ENCODE data around the gene KIAA0753.

The KIAA0753 gene

DNA sequence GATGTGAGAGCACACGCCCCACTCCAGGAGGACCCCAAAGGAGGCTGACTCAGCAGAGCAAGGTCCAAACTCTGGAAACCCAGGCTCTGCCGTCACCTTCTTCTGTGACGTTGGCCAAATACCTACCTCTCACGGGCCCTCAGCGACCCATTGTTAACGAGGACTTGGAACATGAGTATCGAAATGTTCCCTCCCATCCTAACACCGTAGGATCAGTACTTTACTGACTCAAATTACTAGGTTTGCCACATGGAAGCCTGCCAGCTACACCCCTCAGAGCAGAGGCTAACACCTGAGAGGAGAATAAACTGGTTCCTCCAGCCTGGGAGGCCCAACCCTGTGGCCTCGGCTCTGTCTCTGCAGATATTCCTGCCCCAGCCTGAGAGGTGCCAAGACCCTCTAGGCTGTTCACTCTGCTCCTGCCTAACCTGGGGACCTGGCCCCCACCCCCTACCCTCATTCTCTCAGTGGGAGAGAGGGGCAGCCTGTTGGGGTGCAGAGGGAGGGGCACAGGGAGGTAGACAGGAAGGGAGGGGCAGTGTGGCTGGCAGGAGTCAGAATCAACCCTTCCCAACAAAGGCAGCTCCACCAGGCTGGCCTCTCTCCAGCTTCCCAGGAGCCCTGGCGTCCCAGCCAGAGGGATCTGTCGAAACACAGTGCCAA, 88.5 kb downstream of the KIAA0753 start:
- in situ Hi-C loops (cut with MboI; ENCODE audit: low sequenced_read_pairs): no loop called here

DNA sequence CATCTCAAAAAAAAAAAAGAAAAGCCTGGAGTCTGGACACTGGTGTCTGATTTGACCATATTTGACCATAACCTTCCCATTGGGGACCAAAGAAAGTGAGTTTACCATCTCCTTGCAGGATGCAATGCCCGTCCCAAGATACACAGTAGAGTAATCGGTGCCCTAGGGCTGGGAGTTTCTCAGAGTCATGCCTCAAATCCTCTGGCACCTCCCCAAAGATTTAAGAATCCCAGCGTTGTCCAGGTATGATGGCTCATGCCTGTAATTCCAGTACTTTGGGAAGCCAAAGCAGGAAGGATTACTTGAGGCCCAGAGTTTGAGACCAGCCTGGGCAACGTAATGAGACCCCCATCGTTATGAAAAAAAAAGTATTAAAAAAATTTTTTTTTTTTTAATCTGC, 89.2 kb downstream of the KIAA0753 start:
- in situ Hi-C loops (cut with MboI; ENCODE audit: low sequenced_read_pairs): no loop called here

DNA sequence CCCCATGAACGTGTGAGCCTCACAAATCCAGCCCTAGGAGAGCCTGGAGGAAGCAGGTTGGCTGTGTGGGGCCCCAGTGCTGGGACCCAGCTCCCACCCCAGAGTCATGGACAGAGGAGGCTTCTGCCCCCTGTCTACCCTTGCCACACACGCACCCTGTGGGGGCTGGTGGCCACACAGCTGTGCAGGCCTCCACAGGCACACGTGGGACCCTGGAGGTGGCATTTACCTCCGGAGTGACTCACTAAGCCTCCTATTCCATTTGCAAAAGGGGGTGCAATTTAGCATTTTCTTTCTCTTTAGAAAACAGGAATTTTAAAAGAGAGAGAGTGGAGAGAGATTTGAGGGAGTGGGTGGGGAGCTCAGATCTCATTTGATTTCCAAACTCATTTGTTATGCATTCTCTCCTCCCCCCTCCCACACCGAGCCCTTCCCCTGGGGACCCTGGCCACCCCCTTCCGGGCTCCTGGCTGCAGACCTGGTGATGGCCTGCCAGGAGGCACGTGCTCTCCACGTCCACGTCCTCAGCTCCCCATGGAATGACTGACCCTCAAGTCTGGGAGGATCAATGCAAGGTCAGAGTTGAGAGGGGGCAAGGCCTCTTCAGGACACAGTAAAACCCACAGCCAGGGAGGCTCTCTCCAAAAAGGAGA, 91.0 kb downstream of the KIAA0753 start:
- in situ Hi-C loops (cut with MboI; ENCODE audit: low sequenced_read_pairs): no loop called here

DNA sequence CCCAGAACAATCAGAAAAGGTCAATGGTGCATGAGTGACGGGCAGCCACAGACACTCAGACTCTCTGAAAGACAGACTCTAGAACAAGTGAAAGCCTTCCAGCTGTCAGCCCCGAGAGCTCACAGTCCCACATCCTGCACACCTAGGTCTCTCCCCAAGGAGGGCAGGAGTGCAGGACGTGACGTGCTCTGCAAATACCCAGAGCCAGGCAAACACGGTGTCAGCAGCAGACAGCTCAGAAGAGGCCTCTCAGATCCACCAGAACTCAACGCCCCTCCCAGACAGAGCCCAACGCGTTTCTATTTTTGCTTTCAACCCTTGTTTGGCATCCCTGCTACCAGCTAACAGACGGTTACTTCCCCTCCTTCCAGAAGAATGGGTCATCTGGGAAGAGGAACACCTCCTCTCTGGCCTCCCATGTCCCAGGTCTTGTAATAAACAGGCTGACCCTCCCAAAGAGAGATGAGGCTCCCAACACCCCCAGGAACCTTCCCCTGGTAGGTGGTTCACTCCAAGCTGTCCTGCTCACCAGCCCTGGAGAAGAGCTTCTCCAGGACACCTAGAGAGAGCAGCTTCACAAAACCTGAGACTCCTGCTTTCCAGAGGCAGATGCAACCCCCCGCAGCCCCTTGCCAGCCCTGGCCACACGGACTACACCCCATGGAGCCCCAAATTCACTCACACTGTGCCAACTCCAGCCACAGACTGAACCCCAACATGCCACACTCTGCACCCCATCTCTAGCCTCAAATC, 91.8 kb downstream of the KIAA0753 start:
- in situ Hi-C loops (cut with MboI; ENCODE audit: low sequenced_read_pairs): no loop called here

DNA sequence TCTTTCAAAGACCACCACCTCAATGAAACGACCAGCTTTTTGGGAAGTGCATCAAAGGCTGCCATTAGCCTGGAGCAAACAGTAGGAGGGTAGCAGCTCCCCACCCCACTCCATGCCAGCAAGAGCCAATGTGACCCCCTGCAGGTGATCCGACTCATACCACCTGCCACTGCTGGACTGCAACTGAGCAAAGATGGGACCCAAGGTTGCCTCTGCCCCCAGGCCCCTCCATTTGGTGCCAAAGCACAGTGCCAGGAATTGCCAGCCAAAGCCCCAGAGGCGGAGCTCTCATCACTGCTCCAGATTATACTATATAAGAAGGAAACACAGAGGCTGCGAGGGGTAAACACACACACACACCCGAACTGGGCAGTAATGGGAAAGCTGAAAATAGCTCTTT, 92.5 kb downstream of the KIAA0753 start:
- in situ Hi-C loops (cut with MboI; ENCODE audit: low sequenced_read_pairs): no loop called here

DNA sequence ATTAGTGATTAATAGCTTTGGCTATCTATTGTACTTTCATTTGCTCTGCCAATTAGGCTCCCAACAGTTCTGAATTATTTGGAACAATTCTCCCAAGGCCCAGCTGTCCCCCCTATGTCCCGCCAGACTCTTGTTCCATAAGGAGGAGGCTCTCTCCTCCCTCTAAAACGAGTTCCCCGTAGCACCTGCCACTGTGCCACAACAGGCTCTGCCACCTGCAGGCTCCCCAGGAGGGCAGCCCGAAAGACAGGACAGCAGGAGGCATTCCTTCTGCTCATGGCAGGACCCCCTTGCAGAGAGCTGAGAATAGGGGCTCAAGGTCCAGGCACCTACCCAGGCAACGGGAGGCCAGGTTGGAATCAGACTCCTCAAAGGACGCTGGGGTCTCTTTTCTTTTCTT, 93.2 kb downstream of the KIAA0753 start:
- in situ Hi-C loops (cut with MboI; ENCODE audit: low sequenced_read_pairs): no loop called here

DNA sequence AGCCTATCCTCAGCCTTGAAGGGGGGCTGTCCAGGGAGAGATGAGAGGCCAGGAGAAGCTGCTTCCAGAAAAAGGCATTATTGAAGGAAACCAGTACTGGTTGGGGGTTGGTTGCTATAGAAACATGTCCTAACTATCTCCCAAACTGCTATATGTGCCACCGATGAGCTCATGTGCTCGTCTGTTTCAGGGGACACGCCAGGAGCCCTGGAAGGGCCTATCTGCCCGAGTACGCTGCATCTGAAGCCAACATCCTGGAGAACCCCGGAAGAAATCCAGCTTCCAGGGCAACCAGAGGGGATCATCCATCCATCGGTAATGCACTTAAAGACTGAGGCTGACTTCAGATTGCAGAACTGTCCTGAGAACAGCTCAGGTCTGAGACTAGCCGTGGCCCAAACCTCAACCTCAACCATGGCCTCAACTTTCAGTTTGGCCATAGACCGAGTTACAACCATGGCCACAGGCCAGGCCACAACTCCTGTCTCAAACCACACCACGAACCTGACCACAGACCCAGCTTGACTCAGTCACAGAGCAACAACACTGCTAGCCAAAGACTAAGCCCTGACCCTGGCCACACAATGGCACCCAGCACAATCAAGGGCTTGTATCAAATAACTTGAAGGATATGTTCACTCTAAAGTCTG, 94.3 kb downstream of the KIAA0753 start:
- in situ Hi-C loops (cut with MboI; ENCODE audit: low sequenced_read_pairs): no loop called here

DNA sequence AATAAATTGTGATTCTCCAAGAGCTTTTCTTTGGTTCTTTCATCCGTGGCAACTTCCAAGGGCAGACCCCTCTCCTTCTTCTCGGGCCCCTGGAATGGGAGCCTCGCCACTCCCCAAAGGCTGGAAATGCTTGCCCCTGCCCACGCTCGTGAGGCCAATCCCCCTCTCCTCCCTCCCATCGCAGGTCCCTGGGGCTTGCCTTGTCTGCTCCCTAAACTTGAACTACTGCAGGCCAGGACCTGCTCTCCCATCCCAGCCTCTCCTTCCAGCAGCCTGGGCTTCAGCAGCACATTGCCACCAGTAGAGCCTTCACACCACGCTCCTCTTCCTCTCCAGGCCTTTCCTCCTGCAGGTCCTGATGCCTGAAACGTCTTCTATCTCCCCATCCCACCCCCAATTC, 95.2 kb downstream of the KIAA0753 start:
- in situ Hi-C loops (cut with MboI; ENCODE audit: low sequenced_read_pairs): no loop called here

DNA sequence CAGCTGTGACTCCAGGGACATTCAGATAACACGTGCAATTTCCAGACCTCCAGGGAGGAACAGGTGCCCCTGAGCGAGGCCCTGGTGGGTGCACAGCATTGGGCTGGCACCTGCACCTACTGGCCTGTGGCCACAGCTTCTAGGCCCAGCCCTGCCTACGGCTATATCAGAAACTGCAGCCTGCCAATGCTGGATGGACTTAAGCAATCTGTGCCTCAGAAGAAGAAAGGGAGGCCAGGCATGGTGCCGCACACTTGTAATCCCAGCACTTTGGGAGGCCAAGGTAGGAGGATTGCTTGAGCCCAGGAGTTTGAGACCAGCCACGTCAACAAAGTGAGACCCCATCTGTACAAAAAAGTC, 96.5 kb downstream of the KIAA0753 start:
- in situ Hi-C loops (cut with MboI; ENCODE audit: low sequenced_read_pairs): no loop called here

DNA sequence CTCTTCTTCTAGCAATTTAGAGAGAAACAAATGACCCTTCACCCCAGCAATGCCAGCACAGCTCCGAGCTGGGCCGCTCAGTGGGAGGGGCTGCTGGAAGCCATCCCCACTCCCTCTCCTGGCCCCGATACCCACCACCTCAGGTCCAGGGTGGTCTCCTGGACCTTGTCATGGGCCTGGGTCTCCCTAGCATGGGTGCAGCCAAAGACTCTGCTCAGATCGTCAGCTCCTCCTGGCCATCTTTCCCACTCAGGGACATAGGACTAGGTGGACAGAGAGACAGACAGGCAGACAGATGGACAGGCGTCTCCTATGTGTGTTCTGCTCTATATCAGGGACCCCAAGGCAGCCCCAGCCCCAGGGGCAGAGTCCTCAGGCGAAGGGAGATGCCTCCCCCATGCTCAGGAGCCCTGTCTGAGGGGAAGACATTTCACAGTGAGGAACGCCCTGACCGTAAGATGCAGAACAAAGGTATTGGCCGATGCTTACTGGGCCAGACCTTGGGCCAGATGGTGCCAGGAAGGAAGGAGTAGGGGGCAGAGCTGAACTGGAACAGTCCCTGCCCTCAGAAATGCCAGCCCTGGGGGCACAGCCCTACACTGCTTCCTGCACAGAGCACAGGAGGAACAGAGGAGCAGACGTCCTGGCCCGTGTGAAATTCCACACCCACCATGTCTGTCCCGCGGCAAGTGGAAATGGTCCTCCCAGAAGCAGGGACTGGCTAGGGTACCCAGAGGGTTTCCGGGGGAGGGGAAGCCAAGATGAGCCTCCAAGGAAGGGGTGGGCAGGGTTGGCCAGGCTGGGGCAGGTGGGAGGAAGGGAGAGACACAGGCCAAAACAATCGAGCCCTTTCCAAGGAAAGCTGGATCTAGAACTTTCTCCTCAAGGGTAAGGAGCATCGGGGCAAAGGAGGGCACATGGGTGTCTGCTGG, 97.2 kb downstream of the KIAA0753 start:
- in situ Hi-C loops (cut with MboI; ENCODE audit: low sequenced_read_pairs): no loop called here

DNA sequence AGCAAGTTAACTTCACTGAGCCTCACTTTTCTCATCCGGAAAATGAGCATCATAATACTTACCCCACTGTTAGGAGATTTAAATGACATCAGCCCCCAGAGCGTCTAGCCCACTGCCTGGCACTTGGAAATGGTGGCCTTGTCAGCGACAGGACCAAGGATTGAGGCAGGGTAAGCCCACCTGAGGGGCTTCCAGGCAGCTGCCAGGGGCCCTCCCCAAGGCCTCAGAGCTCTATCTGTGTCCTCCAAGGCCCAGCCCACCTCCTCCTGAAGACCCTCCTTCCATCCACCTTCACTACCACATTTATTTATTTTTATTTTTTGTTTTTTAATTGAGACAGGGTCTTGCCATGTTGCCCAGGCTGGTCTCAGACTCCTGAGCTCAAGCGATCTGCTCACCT, 97.9 kb downstream of the KIAA0753 start:
- in situ Hi-C loops (cut with MboI; ENCODE audit: low sequenced_read_pairs): no loop called here

DNA sequence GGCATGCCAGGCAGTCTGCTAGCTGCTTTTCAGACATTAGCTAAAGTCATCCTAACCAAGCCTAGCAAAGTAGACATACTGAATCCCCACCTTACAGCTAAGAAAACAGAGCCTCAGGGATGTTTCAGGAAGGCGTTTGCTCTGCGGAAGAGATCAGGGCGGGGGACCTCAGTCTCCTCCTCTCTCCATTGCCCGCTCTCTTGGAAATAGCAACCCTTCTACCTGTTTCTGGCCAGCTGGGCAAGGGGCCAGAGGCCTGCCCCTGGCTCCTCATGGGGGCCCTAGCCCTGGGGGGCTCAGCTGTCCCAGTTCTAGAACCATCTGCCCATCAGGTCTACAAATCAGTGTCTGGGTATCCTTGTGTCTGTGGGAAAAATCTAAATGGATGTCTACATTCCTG, 98.6 kb downstream of the KIAA0753 start:
- in situ Hi-C loops (cut with MboI; ENCODE audit: low sequenced_read_pairs): no loop called here

DNA sequence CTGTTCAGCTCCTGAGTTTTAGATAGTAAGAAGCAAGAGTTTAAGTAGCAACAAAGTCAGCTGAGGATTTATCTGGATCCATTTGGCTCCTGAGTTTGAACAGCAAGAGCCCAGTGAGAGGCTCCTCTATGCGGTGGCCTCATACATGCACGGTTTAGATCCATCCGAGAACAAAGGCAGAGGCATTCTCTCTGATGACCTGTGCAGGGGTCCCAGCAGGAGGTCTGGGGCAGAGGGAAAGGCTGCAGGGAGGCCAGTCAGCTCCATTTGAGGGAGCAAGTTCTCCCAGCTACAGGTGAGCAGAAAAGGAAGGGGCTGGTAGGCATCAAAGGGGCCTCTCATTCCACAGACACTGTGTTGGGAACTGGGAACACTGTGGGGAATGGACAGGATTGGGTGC, 100.6 kb downstream of the KIAA0753 start:
- in situ Hi-C loops (cut with MboI; ENCODE audit: low sequenced_read_pairs): no loop called here

DNA sequence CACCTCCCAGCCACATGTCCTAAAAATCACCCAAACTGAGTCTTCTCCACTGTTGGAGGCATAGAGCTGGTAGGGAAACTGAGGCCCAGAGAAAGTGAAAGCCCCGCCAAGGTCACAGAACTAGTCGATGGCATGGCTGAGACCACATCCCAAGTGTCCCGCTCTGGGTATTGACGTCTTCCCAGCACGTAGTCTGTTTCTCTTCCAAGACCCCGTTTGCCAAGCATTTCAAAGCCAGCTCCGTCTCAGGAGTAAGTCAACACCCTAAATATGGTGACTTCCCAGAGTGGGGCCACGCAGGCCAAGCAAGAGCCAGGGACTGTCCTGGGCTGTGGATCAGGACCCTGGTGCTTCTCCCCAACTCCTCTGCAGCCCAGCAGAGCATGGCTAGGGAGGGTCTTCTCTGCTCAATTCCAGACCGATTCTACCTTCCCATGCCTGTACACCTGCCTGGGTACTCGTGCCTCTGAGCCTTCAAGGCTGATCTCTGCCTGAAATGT, 103.9 kb downstream of the KIAA0753 start:
- in situ Hi-C loops (cut with MboI; ENCODE audit: low sequenced_read_pairs): no loop called here

DNA sequence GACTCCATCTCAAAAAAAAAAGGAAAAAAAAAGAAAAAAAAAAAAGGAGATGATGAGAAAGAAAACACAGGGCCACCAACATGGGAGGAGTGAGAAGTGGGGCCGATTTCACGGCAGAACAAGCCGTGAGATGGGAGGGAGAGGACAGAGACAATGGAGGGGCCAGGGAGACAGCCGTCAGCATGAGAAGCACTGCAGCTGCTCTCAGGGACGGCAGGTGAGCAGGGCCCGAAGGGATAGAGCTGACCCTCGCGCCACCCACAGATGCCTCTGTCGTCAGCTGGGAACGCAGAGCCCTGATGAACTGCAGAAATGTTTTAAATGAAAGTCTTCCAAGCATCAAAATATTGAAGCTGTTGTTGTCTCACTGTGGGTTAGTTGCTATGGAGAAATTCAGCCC, 104.5 kb downstream of the KIAA0753 start:
- in situ Hi-C loops (cut with MboI; ENCODE audit: low sequenced_read_pairs): no loop called here

DNA sequence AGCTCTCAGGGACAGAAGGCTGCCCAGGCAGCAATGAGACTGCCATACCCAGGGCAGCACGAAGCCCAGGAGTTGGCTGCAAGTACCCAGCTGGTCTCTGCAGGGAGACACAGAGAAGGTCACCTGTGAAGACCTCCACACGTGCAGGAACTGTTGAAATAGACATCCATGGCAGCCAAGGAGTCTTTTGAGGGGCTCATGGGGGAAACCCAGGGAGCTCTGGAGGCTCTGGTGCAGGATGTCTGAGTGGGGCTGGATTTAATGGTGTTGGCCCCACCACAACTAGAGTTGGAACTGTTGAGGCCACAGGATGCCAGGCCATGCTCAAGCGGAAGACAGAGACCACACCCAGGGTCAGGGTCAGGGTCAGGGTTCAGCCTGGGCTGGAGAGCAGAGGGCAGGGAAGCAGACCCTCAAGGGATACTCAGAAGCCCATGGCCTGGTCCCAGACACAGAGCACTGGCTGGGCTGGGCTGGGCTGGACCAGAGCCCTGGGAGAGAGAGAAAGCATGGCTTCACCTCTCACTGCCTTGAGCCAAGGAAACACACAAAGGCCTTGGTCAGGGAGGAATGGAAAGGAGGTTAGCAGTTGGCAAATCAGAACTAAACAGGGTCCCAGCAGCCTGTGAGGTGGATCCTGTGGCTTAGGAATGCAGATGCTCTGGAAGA, 105.5 kb downstream of the KIAA0753 start:
- in situ Hi-C loops (cut with MboI; ENCODE audit: low sequenced_read_pairs): no loop called here

DNA sequence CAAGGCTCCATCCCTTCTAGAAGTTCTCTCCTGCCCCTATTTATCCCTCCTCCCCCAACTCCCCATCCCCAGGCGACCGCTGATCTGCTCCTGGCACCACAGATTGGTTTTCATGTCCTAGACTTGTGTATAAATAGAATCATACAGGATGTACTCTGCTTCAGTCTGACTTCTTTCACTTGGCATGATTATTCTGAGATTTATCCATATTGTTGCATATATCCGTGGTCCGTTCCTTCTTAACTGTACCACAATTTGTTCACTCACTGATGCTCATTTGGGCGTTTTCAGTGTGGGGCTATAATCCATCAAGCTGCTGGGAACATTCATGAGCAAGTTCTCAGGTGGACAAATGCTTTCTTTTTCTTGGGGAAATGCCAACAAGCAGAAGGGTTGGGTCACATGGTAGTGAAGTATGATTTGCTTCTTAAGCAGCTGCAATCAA, 108.0 kb downstream of the KIAA0753 start:
- in situ Hi-C loops (cut with MboI; ENCODE audit: low sequenced_read_pairs): no loop called here

DNA sequence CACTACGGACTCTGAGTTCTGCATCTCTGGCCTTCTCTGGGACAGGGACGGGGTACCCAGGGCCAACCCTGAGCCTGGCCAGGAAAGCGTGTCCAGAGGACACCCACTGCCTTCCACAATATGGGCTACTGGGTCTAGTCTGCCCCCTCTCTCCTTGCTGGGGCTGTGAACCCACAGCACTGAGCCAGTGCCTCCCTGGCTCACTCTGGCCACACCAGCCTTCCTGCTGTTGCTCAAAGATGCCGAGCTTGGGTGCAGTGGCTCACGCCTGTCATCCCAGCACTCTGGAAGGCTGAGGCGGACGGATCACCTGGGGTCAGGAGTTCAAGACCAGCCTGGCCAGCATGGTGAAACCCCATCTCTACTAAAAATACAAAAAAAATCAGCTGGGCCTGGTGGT, 108.9 kb downstream of the KIAA0753 start:
- in situ Hi-C loops (cut with MboI; ENCODE audit: low sequenced_read_pairs): no loop called here

DNA sequence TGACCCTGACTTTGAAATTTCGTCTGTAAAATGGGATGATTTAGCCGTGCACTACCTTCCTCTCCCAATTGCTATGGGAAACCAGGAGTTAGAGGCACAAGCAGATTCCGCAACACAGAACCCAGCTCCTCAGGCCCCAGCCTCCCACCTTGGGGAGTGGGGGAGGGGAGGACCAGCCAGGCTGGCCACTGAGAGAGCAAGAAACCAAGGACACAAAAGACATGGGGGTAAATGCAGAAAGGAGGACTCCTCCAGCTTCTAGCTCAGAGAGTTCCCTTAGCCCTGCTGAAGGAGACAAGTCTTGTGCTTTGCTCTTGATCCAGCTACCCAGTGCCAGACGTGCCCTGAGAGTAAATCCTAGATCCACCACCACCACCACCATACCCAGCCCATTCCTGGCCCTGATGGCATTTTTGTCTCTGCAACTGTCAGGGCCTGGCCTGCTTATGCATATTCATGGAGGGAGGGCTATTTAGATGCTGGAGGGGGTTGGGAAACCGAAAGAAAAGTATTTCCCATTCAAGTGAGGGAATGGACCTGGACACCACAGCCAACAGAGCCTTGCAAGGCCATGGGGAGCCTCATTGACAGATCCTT, 110.1 kb downstream of the KIAA0753 start:
- in situ Hi-C loops (cut with MboI; ENCODE audit: low sequenced_read_pairs): no loop called here

DNA sequence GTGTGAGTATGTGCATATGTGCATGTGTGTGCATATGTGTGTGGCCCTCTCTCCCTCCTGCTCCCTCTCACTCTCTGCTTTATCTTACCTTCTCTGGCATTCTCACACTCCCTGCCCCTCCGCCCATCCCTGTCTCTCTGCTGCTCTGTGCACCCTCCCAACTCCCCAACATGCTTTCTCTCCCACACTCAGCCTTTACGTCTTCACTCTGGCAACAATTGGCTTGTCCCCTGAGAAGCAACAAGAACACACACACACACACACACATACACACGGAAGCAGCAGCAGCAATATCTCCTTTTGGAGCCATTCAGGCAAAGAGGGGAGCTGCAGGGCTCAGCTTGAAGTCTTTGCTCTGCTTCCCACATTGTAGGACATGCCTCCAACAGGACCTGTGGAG, 112.0 kb downstream of the KIAA0753 start:
- in situ Hi-C loops (cut with MboI; ENCODE audit: low sequenced_read_pairs): no loop called here

All from HL-60/S4 (cell line).